Measurements from ENCODE around the gene CAP1. TPM values are rescaled to one million over a fixed set of nuclear protein-coding genes. Genes with fewer than 3 reads are reported as not detected.

CAP1 gene
- total RNA-seq, 1 experiment from 2014 or later: 255 TPM

DNA sequence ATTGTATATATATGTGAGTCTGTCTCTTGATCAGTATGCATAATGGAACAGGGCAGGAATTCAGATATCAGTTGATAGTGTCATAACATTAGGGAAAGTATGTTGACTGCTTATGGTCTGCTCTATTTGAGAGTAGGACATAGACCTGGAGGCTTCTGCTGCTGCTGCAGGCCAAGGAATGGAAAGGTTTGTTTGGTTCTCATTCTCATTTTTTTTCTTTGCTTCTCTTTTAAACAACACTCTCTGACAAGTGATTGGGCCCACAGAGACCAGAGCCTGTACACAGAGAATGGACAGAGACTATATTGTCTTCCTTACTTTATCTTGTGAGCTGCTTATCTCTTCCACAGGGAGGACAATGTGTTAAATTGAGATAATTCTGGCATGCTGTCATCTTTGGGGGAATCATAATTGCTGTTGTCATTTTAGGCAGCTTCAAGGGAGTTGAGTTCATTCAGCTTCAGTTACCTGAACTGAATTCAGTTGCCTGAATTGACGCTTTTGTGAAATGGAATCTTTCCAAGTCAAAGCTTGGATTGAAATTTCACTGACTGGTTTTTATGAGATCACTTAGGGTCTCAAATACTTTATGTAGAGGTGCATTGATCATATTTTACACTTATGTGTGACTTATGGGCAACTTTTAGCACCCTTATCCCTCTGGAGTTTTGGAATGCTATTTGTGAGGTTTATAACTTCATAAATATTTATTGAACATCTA is 16.9 kb downstream of the CAP1 start:
- H2AFZ ChIP-seq (ENCODE audit: low read length): no peak overlapping the region
- H3K27ac ChIP-seq (ENCODE audit: insufficient read length, low read depth, low read length): no peak overlapping the region
- H2BK15ac ChIP-seq (ENCODE audit: low read depth, low read length): no peak overlapping the region
- H3K4me3 Mint-ChIP-seq: no peak overlapping the region
- H3K23ac ChIP-seq (ENCODE audit: insufficient read length, low read depth, low read length): no peak overlapping the region
- no peak overlapping the region for H4K91ac ChIP-seq (ENCODE audit: insufficient read length, low read depth, low read length)
- peaks cover 25 to 26% of the 10 kb centered on the region in 2 experiments for H3K4me1 Mint-ChIP-seq
- TF ChIP-seq CTCF (conservative IDR thresholded peaks at IDR 0.05): no peak
- H2BK12ac ChIP-seq (ENCODE audit: insufficient read length, low read depth, low read length): no peak overlapping the region
- H4K5ac ChIP-seq (ENCODE audit: insufficient read length, low read depth, low read length): no peak overlapping the region
- no CpG with 5 or more reads among the region's 1 CpG for WGBS (ENCODE audit: extremely low coverage, insufficient read length, low lambda C conversion rate)
- no peak overlapping the region for H2BK20ac ChIP-seq (ENCODE audit: low read depth, low read length, poor library complexity, severe bottlenecking)
- no peak overlapping the region for H4K8ac ChIP-seq (replicated peaks; ENCODE audit: insufficient read length, low read depth, low read length)
- H3K4ac ChIP-seq (ENCODE audit: low read depth, low read length): no peak overlapping the region
- no peak overlapping the region for H3K9ac ChIP-seq (ENCODE audit: extremely low read depth, insufficient read length, low read length)
- H3K14ac ChIP-seq (ENCODE audit: insufficient read depth, low read length): no peak overlapping the region
- no peak overlapping the region for H2BK120ac ChIP-seq (ENCODE audit: low read depth, low read length, poor library complexity, severe bottlenecking)
- H3K79me2 ChIP-seq (ENCODE audit: insufficient read depth, low read length): peaks cover 5% of the 10 kb centered on the region; the same call in 1 of the 2 replicates
- H3K9me3 Mint-ChIP-seq: no peaks in the 10 kb centered on the region
- no peak overlapping the region for H3K18ac ChIP-seq (ENCODE audit: insufficient read length, low read depth, low read length)
- no peaks in the 10 kb centered on the region for H3K23me2 ChIP-seq (ENCODE audit: insufficient read length, low read depth, low read length, poor library complexity, severe bottlenecking)
- no peak overlapping the region for H3K56ac ChIP-seq (ENCODE audit: insufficient read length, low read depth, low read length)
- H3K36me3 Mint-ChIP-seq (ENCODE audit: insufficient read depth in 1 of 3, low read depth in 3 of 3): peaks cover 18 to 32% (median 24%) of the 10 kb centered on the region in 3 experiments
- no peaks in the 10 kb centered on the region for H4K20me1 ChIP-seq (ENCODE audit: control insufficient read depth, insufficient read depth, insufficient read length)
- H3T11ph ChIP-seq (ENCODE audit: low read length): no peak overlapping the region
- no peak for DNase-seq
- peaks cover 4% of the 10 kb centered on the region; the same call in 1 of the 2 replicates for H3K4me1 ChIP-seq (ENCODE audit: insufficient read depth, low read length)
- no peaks in the 10 kb centered on the region for H3K9me3 ChIP-seq (ENCODE audit: control insufficient read depth, low read depth, low read length)
- no peak overlapping the region for H3K4me2 ChIP-seq (ENCODE audit: insufficient read depth, insufficient read length, low read length)
- no peak overlapping the region for H2BK5ac ChIP-seq (ENCODE audit: insufficient read length, low read length)
- no peaks in the 10 kb centered on the region for H3K27me3 ChIP-seq (ENCODE audit: insufficient read depth, low read length)
- peaks cover 3% of the 10 kb centered on the region for H3K79me1 ChIP-seq (ENCODE audit: insufficient read depth, low read depth, low read length, poor library complexity, severe bottlenecking)
- no peaks in the 10 kb centered on the region for H3K27me3 Mint-ChIP-seq (ENCODE audit: low read depth)
- peak overlapping the region in 1 of 3 experiments; percentile 26; a peak in 1 of 7 replicates for H3K27ac Mint-ChIP-seq
- H2AK5ac ChIP-seq (ENCODE audit: insufficient read length, low read length): no peak overlapping the region
